ENCODE measurements around the gene AKR7A2. TPM values are rescaled to one million over a fixed set of nuclear protein-coding genes. Genes with fewer than 3 reads are reported as not detected.
"Not testable (repeated sequence)": the region's sequence is repeated elsewhere in the genome, so short reads cannot be mapped to it uniquely, and the experiment has no call there.

The AKR7A2 gene
- total RNA-seq, 4 donors from 2014 or later = 45.2 to 68.2 (median 59.6) TPM

DNA sequence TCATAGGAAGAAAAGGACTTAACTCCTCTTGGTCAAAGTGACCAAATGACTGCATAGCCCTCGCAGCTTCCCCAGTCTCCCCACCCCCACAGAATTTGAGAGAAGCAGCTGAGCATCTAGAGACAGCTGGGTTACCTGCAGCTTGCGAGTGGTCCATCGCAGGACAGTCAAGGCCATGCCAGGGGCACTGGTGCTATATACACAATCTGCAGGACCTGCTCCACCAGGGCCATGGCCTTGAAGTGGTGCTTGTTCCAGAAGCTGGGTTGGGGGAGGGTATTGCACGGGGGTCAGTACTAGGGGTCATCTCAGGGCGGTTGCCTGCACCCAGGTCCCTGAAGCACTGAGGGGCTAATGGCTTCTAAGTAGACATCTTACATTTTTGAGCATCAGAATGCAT, 49.9 kb downstream of the AKR7A2 start:
- WGBS = 81% methylated on average over 3 of the region's 5 CpGs
- TF ChIP-seq POLR2AphosphoS5 (IDR thresholded peaks at IDR 0.05) (no peak), EP300 (IDR thresholded peaks at IDR 0.05) (no peak), POLR2A (IDR thresholded peaks at IDR 0.05; ENCODE audit: low read depth) (no peak)
- TF ChIP-seq, protein P1, sequence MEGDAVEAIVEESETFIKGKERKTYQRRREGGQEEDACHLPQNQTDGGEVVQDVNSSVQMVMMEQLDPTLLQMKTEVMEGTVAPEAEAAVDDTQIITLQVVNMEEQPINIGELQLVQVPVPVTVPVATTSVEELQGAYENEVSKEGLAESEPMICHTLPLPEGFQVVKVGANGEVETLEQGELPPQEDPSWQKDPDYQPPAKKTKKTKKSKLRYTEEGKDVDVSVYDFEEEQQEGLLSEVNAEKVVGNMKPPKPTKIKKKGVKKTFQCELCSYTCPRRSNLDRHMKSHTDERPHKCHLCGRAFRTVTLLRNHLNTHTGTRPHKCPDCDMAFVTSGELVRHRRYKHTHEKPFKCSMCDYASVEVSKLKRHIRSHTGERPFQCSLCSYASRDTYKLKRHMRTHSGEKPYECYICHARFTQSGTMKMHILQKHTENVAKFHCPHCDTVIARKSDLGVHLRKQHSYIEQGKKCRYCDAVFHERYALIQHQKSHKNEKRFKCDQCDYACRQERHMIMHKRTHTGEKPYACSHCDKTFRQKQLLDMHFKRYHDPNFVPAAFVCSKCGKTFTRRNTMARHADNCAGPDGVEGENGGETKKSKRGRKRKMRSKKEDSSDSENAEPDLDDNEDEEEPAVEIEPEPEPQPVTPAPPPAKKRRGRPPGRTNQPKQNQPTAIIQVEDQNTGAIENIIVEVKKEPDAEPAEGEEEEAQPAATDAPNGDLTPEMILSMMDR (IDR thresholded peaks at IDR 0.05) = no peak

DNA sequence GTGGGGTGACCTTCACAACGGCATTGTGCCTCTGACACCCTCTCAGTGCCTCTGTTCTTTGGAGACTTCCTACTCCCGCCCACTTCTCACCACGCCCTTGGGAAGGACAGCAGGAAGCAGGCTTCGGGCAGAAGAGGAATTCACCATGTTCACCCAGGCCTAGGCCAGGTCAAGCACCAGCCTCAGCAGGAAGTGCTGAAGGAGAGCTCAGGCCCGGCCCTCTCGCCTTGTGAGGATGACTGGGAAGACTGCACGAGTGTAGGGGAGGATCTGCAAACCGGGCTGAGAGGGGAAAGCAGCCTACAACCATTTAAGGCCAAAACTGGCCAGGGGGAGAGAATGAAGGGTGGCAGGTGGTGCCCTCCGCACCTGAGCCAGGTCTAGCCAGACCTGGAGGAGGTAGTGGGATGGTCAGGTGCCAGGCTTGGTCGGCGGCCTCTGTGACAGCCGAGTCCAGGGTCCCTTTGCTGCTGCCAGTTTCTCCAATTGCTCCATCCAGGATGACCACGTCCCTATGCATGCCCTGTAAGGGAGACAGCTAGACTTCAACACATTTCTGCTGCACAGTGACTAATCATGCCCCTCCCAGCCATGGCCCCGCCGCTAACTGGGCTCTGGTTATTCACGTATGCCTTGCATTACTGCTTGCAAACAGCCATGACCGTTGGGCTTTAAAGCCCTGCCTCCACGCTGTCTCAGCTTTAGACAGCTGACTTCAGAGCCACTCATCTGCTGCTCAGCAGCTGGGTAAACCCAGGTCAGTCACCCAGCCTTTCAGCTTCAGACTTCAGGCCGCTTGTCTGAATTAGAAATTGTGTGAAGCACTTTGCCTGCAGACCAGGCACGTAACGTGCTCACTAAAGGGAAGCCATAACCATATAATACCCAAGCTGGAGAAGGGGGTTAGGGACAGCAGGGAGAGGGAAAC, 51.5 kb downstream of the AKR7A2 start:
- intact Hi-C loops (cut with DNase I) = no loop called here
- Histone ChIP-seq H3K36me3 (peaks cover 29 to 57% (median 54%) of the 10 kb centered on the region in 4 donors), H3K27me3 (no peaks in the 10 kb centered on the region), H3K4me3 (no peak overlapping the region), H3K27ac (replicated peaks in 1 of 4) (no peak overlapping the region), H3K9me3 (no peaks in the 10 kb centered on the region), H3K4me1 (no peaks in the 10 kb centered on the region)
- TF ChIP-seq EP300 (IDR thresholded peaks at IDR 0.05) (no peak), POLR2A (IDR thresholded peaks at IDR 0.05; ENCODE audit: low read depth) (no peak), POLR2AphosphoS5 (IDR thresholded peaks at IDR 0.05) (no peak)
- TF ChIP-seq, protein P1 (IDR thresholded peaks at IDR 0.05) = no peak
- DNase-seq (ENCODE audit: extremely low spot score) = no peak
- WGBS = 72% methylated on average over 18 of the region's 21 CpGs

More for the DNA sequence above, 49.9 kb downstream of the AKR7A2 start:
- no peaks in the 10 kb centered on the region for H3K4me1 ChIP-seq
- no peak overlapping the region for H3K4me3 ChIP-seq
- no peaks in the 10 kb centered on the region for H3K27me3 ChIP-seq
- no peak overlapping the region for H3K27ac ChIP-seq (replicated peaks in 1 of 4)
- no peaks in the 10 kb centered on the region for H3K9me3 ChIP-seq
- intact Hi-C loops (cut with DNase I) = no loop called here
- DNase-seq (ENCODE audit: extremely low spot score) = no peak
- peaks cover 22 to 41% (median 38%) of the 10 kb centered on the region in 4 donors for H3K36me3 ChIP-seq

GRCh38 chr1:19258353-19258752, 53.6 kb downstream of the AKR7A2 start:
- no peak for TF ChIP-seq POLR2A (IDR thresholded peaks at IDR 0.05; ENCODE audit: low read depth)
- TF ChIP-seq EP300 (IDR thresholded peaks at IDR 0.05) = no peak
- no peak for TF ChIP-seq POLR2AphosphoS5 (IDR thresholded peaks at IDR 0.05)
- no peak overlapping the region for H3K4me3 ChIP-seq
- no peak for DNase-seq (ENCODE audit: extremely low spot score)
- no peak overlapping the region for H3K27ac ChIP-seq (replicated peaks in 1 of 4)
- H3K4me1 ChIP-seq = peaks cover 4 to 10% (median 8%) of the 10 kb centered on the region in 4 donors
- 96% methylated on average over 9 of the region's 10 CpGs for WGBS
- no peaks in the 10 kb centered on the region for H3K9me3 ChIP-seq
- H3K36me3 ChIP-seq = peaks cover 29 to 63% (median 60%) of the 10 kb centered on the region in 4 donors
- no peaks in the 10 kb centered on the region for H3K27me3 ChIP-seq
- intact Hi-C loops (cut with DNase I) = loop anchor here (10.0 kb wide), 1 partner anchor 46 kb away; no protein-coding TSS in a partner anchor

DNA sequence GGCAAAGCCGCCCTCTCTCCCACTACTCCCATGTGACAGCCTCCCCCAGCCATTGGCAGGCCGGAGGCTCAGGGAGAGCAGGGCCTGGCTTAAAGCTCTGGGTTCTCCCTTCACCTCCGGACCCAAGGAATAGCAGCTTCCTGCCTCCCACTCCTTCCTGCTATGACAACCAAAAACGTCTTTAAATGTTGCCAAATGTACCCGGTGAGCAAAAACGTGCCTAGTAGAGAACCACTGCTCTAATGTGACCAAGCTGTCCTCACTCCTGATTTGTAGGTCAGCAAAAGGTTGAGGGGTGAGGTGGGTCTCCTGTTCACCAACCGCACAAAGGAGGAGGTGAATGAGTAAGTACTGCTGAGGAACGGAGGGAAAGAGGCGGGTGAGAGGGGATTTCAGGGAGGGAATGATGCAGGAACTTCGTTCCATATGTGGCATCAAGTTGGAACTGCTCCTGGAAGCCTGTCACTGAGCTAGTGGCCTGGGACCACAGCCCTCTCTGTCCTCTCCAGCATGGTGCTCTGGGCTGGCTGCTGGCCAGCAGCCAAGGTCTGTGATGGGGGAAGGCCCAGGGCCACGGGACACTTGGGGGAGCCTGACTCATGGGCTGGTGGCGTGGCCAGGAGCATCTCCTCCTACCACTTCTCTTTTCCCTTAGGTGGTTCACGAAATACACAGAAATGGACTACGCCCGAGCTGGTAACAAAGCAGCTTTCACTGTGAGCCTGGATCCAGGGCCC, 54.6 kb downstream of the AKR7A2 start:
- H3K9me3 ChIP-seq = no peaks in the 10 kb centered on the region
- H3K4me3 ChIP-seq = no peak overlapping the region
- H3K4me1 ChIP-seq = peaks cover 14 to 20% (median 18%) of the 10 kb centered on the region in 4 donors
- 72% methylated on average over 15 of the region's 15 CpGs for WGBS
- H3K27me3 ChIP-seq = no peaks in the 10 kb centered on the region
- no peak overlapping the region for H3K27ac ChIP-seq (replicated peaks in 1 of 4)
- H3K36me3 ChIP-seq = peaks cover 29 to 63% (median 60%) of the 10 kb centered on the region in 4 donors
- TF ChIP-seq POLR2A (IDR thresholded peaks at IDR 0.05; ENCODE audit: low read depth) = no peak
- no peak for TF ChIP-seq EP300 (IDR thresholded peaks at IDR 0.05)
- TF ChIP-seq, protein P1 (IDR thresholded peaks at IDR 0.05) = no peak
- TF ChIP-seq POLR2AphosphoS5 (IDR thresholded peaks at IDR 0.05) = no peak
- intact Hi-C loops (cut with DNase I) = loop anchor here (10.0 kb wide), 1 partner anchor 47 kb away; no protein-coding TSS in a partner anchor
- no peak for DNase-seq (ENCODE audit: extremely low spot score)

GRCh38 chr1:19256301-19256700, 55.6 kb downstream of the AKR7A2 start:
- not testable (repeated sequence) for H3K27me3 ChIP-seq; H3K9me3 ChIP-seq; DNase-seq (ENCODE audit: extremely low spot score); H3K27ac ChIP-seq (replicated peaks in 1 of 4); H3K4me3 ChIP-seq
- 100% methylated on average over 3 of the region's 5 CpGs for WGBS
- intact Hi-C loops (cut with DNase I) = loop anchor here (10.0 kb wide), 1 partner anchor 48 kb away; no protein-coding TSS in a partner anchor
- Histone ChIP-seq H3K36me3 (peaks cover 29 to 63% (median 60%) of the 10 kb centered on the region in 4 donors), H3K4me1 (peaks cover 17 to 26% (median 23%) of the 10 kb centered on the region in 4 donors)
